ENCODE measurements around the gene BEND6. TPM values are rescaled to one million over a fixed set of nuclear protein-coding genes. Genes with fewer than 3 reads are reported as not detected.

BEND6 gene
- total RNA-seq, 1 donor from 2014 or later: 0.38 TPM

GRCh38 chr6:57068061-57068460, 113.2 kb downstream of the BEND6 start:
- intact Hi-C loops (cut with micrococcal nuclease): no loop called here
- no peak for DNase-seq
- H3K36me3 ChIP-seq: peaks cover 10% of the 10 kb centered on the region
- H3K27ac ChIP-seq (replicated peaks): no peak overlapping the region
- H3K9me3 ChIP-seq (replicated peaks): no peaks in the 10 kb centered on the region
- H3K4me3 ChIP-seq: no peak overlapping the region
- H3K27me3 ChIP-seq (ENCODE audit: low read depth): no peaks in the 10 kb centered on the region
- no peaks in the 10 kb centered on the region for H3K4me1 ChIP-seq
- no peak for TF ChIP-seq CTCF (IDR thresholded peaks at IDR 0.05; ENCODE audit: borderline replicate concordance)

GRCh38 chr6:57069228-57069627, 114.3 kb downstream of the BEND6 start:
- no peak for TF ChIP-seq CTCF (IDR thresholded peaks at IDR 0.05; ENCODE audit: borderline replicate concordance)
- no peak overlapping the region for H3K4me3 ChIP-seq
- no peaks in the 10 kb centered on the region for H3K27me3 ChIP-seq (ENCODE audit: low read depth)
- no peak for DNase-seq
- no peaks in the 10 kb centered on the region for H3K9me3 ChIP-seq (replicated peaks)
- H3K36me3 ChIP-seq: peaks cover 2% of the 10 kb centered on the region
- H3K27ac ChIP-seq (replicated peaks): no peak overlapping the region
- no peaks in the 10 kb centered on the region for H3K4me1 ChIP-seq
- intact Hi-C loops (cut with micrococcal nuclease): no loop called here

DNA sequence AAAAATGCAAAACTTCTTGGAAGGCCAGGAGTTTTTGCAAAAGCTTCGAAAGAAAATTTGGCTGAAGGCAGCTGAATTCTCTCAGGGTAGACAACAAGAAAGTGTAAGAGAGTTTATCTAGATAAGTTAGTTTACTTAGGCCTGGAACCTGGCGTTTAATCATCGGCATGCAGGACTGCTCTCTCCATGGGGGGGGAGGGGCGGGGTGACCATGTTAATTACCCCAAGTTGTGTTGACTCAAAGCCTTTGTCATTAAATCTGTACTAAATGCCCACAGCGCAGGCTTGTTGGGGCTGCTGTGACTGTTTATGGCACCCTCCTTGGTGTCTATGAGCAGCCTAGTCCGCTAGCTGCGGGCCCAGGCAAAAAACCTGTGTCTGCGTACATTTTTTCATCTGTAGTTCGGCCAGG, 115.0 kb downstream of the BEND6 start:
- no peak for DNase-seq
- H3K4me3 ChIP-seq: no peak overlapping the region
- no peaks in the 10 kb centered on the region for H3K36me3 ChIP-seq
- intact Hi-C loops (cut with micrococcal nuclease): no loop called here
- TF ChIP-seq CTCF (IDR thresholded peaks at IDR 0.05; ENCODE audit: borderline replicate concordance): no peak
- no peak overlapping the region for H3K27ac ChIP-seq (replicated peaks)
- H3K27me3 ChIP-seq (ENCODE audit: low read depth): no peaks in the 10 kb centered on the region
- H3K9me3 ChIP-seq (replicated peaks): no peaks in the 10 kb centered on the region
- H3K4me1 ChIP-seq: no peaks in the 10 kb centered on the region

- Histone ChIP-seq H3K27me3 (ENCODE audit: low read depth) (no peaks in the 10 kb centered on the region), H3K36me3 (no peaks in the 10 kb centered on the region), H3K4me1 (no peaks in the 10 kb centered on the region), H3K27ac (replicated peaks) (no peak overlapping the region), H3K4me3 (no peak overlapping the region), H3K9me3 (replicated peaks) (no peaks in the 10 kb centered on the region)
- no peak for DNase-seq
- TF ChIP-seq CTCF (IDR thresholded peaks at IDR 0.05; ENCODE audit: borderline replicate concordance): no peak
- intact Hi-C loops (cut with micrococcal nuclease): no loop called here
These were observed 117.2 kb downstream of the BEND6 start for GRCh38 chr6:57072108-57072507.

GRCh38 chr6:57074383-57074782, 119.5 kb downstream of the BEND6 start:
- no peak overlapping the region for H3K4me3 ChIP-seq
- no peaks in the 10 kb centered on the region for H3K9me3 ChIP-seq (replicated peaks)
- DNase-seq: no peak
- no peaks in the 10 kb centered on the region for H3K27me3 ChIP-seq (ENCODE audit: low read depth)
- intact Hi-C loops (cut with micrococcal nuclease): no loop called here
- no peaks in the 10 kb centered on the region for H3K36me3 ChIP-seq
- H3K27ac ChIP-seq (replicated peaks): no peak overlapping the region
- no peak for TF ChIP-seq CTCF (IDR thresholded peaks at IDR 0.05; ENCODE audit: borderline replicate concordance)
- H3K4me1 ChIP-seq: no peaks in the 10 kb centered on the region

- intact Hi-C loops (cut with micrococcal nuclease): no loop called here
- no peak for TF ChIP-seq CTCF (IDR thresholded peaks at IDR 0.05; ENCODE audit: borderline replicate concordance)
These were observed 120.2 kb downstream of the BEND6 start for GRCh38 chr6:57075092-57075491.

More at GRCh38 chr6:57075092-57075491, 120.2 kb downstream of the BEND6 start:
- H3K4me1 ChIP-seq: no peaks in the 10 kb centered on the region
- peaks cover 6% of the 10 kb centered on the region for H3K9me3 ChIP-seq (replicated peaks)
- H3K27ac ChIP-seq (replicated peaks): no peak overlapping the region
- H3K27me3 ChIP-seq (ENCODE audit: low read depth): no peaks in the 10 kb centered on the region
- H3K36me3 ChIP-seq: no peaks in the 10 kb centered on the region
- no peak overlapping the region for H3K4me3 ChIP-seq
- no peak for DNase-seq
